HCT116 (cell line): Measurements from ENCODE around the gene GRIP2. TPM values are rescaled to one million over a fixed set of nuclear protein-coding genes. Genes with fewer than 3 reads are reported as not detected.

Source experiments
- ATAC-seq: fragments of 200-7000 bp; cut with Tn5 transposase; 2 replicates; pipeline ENCODE4 v1.9.1; 2020; ENCODE audit warnings: mild to moderate bottlenecking, moderate library complexity
- BruUV-seq: library from RNA; stranded (reverse); fragments of 400-500 nt; replicated peaks from 2 replicates; lab custom pipeline; 2021; lab: Mats Ljungman, UMichigan
- CTCF ChIA-PET: fragments of 300-600 bp; sonication (Branson Sonifier 250); formaldehyde crosslinking; loops from one replicate; lab custom pipeline; 2021; ENCODE audit warnings: antibody characterized with exemption; lab: Charles Lee
- POLR2A ChIA-PET: fragments of 300-600, 350-600 bp; sonication (Branson Sonifier 250); formaldehyde crosslinking; loops from one replicate; lab custom pipeline; 2021; ENCODE audit warnings: antibody characterized with exemption; lab: Charles Lee
- RAD21 ChIA-PET, 2 experiments: fragments of 300-600 bp; sonication (Branson Sonifier 250); formaldehyde crosslinking; loops; one replicate each; lab custom pipeline; 2023; ENCODE audit warnings: low total read pairs in 2 of 2; ENCODE audit not compliant: uncharacterized antibody in 2 of 2, unreplicated experiment in 2 of 2, low non-redundant PET in 1 of 2; lab: Charles Lee
- DNase-seq: peaks from one replicate; pipeline ENCODE4 v3.0.0-alpha.2; 2010; ENCODE audit warnings: low read depth, low spot score
- H2AFZ ChIP-seq: fragments of 200-600 bp; shearing (Covaris generic), sonication (generic); 2 replicates; pipeline ENCODE4 v1.6.1; 2017; ENCODE audit warnings: low read depth, mixed run types, mixed read lengths, antibody characterized with exemption, low read length; ENCODE audit not compliant: poor library complexity, severe bottlenecking
- H3K27ac ChIP-seq: 2 replicates; pipeline ENCODE4 v1.5.1; 2012; ENCODE audit warnings: low read depth, low read length
- H3K27me3 ChIP-seq: fragments of 200-600 bp; sonication (generic); 2 replicates; pipeline ENCODE4 v1.6.1; 2016; ENCODE audit warnings: mixed run types, low read length, mixed read lengths; ENCODE audit not compliant: insufficient read depth
- H3K36me3 ChIP-seq, 2 experiments: fragments of 200-500 bp in 1 of 2; fragments of 200-600 bp in 1 of 2; sonication (Bioruptor generic) in 1 of 2; sonication (generic) in 1 of 2; 2 replicates each; pipeline versions ENCODE4 v1.5.1 to v1.6.1; 2014 to 2016; ENCODE audit warnings: low read length in 2 of 2, inconsistent platforms in 1 of 2, mixed read lengths in 1 of 2, mixed run types in 1 of 2; ENCODE audit not compliant: insufficient read depth in 2 of 2, control insufficient read depth in 1 of 2
- H3K4me1 ChIP-seq, 2 experiments: fragments of 200-600 bp in 1 of 2; sonication (generic) in 1 of 2; 2 replicates each; pipeline versions ENCODE4 v1.5.1 to v1.6.1; 2012 to 2017; ENCODE audit warnings: low read length in 2 of 2, inconsistent platforms in 1 of 2, mild to moderate bottlenecking in 1 of 2, mixed read lengths in 1 of 2, mixed run types in 1 of 2, moderate library complexity in 1 of 2; ENCODE audit not compliant: insufficient read depth in 2 of 2, control insufficient read depth in 1 of 2
- H3K4me2 ChIP-seq: fragments of 200-600 bp; sonication (generic); 2 replicates; pipeline ENCODE4 v1.6.1; 2017; ENCODE audit warnings: mixed run types, low read length, mixed read lengths
- H3K4me3 ChIP-seq, 2 experiments: fragments of 200-600 bp in 1 of 2; sonication (generic) in 1 of 2; replicated peaks in 1 of 2; 2 replicates each; pipeline ENCODE4 v1.5.1; 2011 to 2016; ENCODE audit warnings: low read length in 2 of 2, control low read depth in 1 of 2, low read depth in 1 of 2, mild to moderate bottlenecking in 1 of 2, mixed read lengths in 1 of 2, mixed run types in 1 of 2
- H3K79me2 ChIP-seq: fragments of 200-600 bp; sonication (generic); 2 replicates; pipeline ENCODE4 v1.6.1; 2017; ENCODE audit warnings: mild to moderate bottlenecking, mixed run types, low read length, moderate library complexity, mixed read lengths; ENCODE audit not compliant: insufficient read depth
- H3K9ac ChIP-seq: fragments of 200-600 bp; sonication (generic); 2 replicates; pipeline ENCODE4 v1.6.1; 2016; ENCODE audit warnings: low read length, mixed read lengths
- H3K9me2 ChIP-seq: fragments of 200-600 bp; sonication (generic), shearing (Covaris generic); 2 replicates; pipeline ENCODE4 v1.6.1; 2017; ENCODE audit warnings: mixed run types, mild to moderate bottlenecking, moderate library complexity; ENCODE audit not compliant: insufficient read depth
- H3K9me3 ChIP-seq, 2 experiments: fragments of 200-500 bp in 1 of 2; fragments of 200-600 bp in 1 of 2; sonication (Bioruptor generic) in 1 of 2; sonication (generic) in 1 of 2; 2 replicates each; pipeline ENCODE4 v1.6.1; 2014 to 2017; ENCODE audit warnings: low read length in 2 of 2, mixed read lengths in 2 of 2, inconsistent platforms in 1 of 2, low read depth in 1 of 2, mild to moderate bottlenecking in 1 of 2, mixed run types in 1 of 2, moderate library complexity in 1 of 2; ENCODE audit not compliant: control insufficient read depth in 1 of 2, insufficient read depth in 1 of 2
- H4K20me1 ChIP-seq: fragments of 200-600 bp; sonication (generic), shearing (Covaris generic); 2 replicates; pipeline ENCODE4 v1.6.1; 2017; ENCODE audit warnings: mixed run types, mild to moderate bottlenecking, moderate library complexity; ENCODE audit not compliant: insufficient read depth
- CBX3 ChIP-seq: IDR thresholded peaks from 2 replicates; pipeline ENCODE4 v1.6.1; 2012; ENCODE audit warnings: low read depth
- EGR1 ChIP-seq: IDR thresholded peaks from 2 replicates; pipeline ENCODE4 v1.6.1; 2012; ENCODE audit warnings: low read depth
- ELF1 ChIP-seq: IDR thresholded peaks from 2 replicates; pipeline ENCODE4 v1.6.1; 2012; ENCODE audit warnings: low read depth, borderline replicate concordance
- EZH2phosphoT487 ChIP-seq: fragments of 200-600 bp; IDR thresholded peaks from 2 replicates; pipeline ENCODE4 v1.6.1; 2018; ENCODE audit warnings: antibody characterized with exemption, borderline replicate concordance
- FOSL1 ChIP-seq: IDR thresholded peaks from 2 replicates; pipeline ENCODE4 v1.6.1; 2012; ENCODE audit warnings: low read depth
- JUND ChIP-seq: IDR thresholded peaks from 2 replicates; pipeline ENCODE4 v1.6.1; 2012
- MAX ChIP-seq: IDR thresholded peaks from 2 replicates; pipeline ENCODE4 v1.6.1; 2012
- RAD21 ChIP-seq: IDR thresholded peaks from 2 replicates; pipeline ENCODE4 v1.6.1; 2012; ENCODE audit warnings: low read depth, mild to moderate bottlenecking
- SP1 ChIP-seq: IDR thresholded peaks from 2 replicates; pipeline ENCODE4 v1.6.1; 2012; ENCODE audit warnings: low read depth
- SRF ChIP-seq: IDR thresholded peaks from 2 replicates; pipeline ENCODE4 v1.6.1; 2012; ENCODE audit warnings: low read depth
- TCF7L2 ChIP-seq: IDR thresholded peaks from 2 replicates; pipeline ENCODE4 v1.7.0; 2011; ENCODE audit warnings: borderline replicate concordance, inconsistent platforms; ENCODE audit not compliant: insufficient read depth, insufficient read length; ENCODE audit errors: extremely low read depth
- YY1 ChIP-seq: IDR thresholded peaks from 2 replicates; pipeline ENCODE4 v1.6.1; 2011; ENCODE audit warnings: low read length, low read depth, moderate library complexity, mild to moderate bottlenecking; ENCODE audit not compliant: insufficient replicate concordance; ENCODE audit errors: extremely low read depth
- ZFX ChIP-seq: fragments of 450-650 bp; IDR thresholded peaks from 2 replicates; pipeline ENCODE4 v1.6.1; 2017
- ZNF274 ChIP-seq: fragments of 200-500 bp; sonication (Bioruptor generic); IDR thresholded peaks from 2 replicates; pipeline ENCODE4 v1.6.1; 2014; ENCODE audit warnings: mild to moderate bottlenecking, low read depth, low read length, inconsistent platforms
- intact Hi-C: fragments of 100-400 bp; cut with micrococcal nuclease; formaldehyde crosslinking; loops from 2 replicates; pipeline ENCODE4 v1.10.0; 2022
- total RNA-seq: library from RNA; stranded (reverse); gene quantifications from one replicate; pipeline ENCODE4 v1.2.1, GENCODE V29; 2021; ENCODE audit not compliant: unreplicated experiment
- TF ChIP-seq, protein P1 (sequence below), 3 experiments: fragments of 200-600 bp in 1 of 3; sonication (generic) in 1 of 3; IDR thresholded peaks in 2 of 3; conservative IDR thresholded peaks in 1 of 3; 2 replicates each; pipeline ENCODE4 v1.5.1; 2012 to 2017; ENCODE audit warnings: low read depth in 2 of 3, low read length in 2 of 3, antibody characterized with exemption in 1 of 3, borderline replicate concordance in 1 of 3, control low read depth in 1 of 3, mild to moderate bottlenecking in 1 of 3, mixed read lengths in 1 of 3, mixed run types in 1 of 3, moderate library complexity in 1 of 3; ENCODE audit not compliant: insufficient read depth in 1 of 3
- TF ChIP-seq, protein P2 (sequence below): IDR thresholded peaks from 2 replicates; pipeline ENCODE4 v1.6.1; 2012
- TF ChIP-seq, protein P3 (sequence below): IDR thresholded peaks from 2 replicates; pipeline ENCODE4 v1.6.1; 2012; ENCODE audit warnings: low read depth

Gene GRIP2
- total RNA-seq, 1 experiment from 2014 or later = 0.34 TPM

DNA sequence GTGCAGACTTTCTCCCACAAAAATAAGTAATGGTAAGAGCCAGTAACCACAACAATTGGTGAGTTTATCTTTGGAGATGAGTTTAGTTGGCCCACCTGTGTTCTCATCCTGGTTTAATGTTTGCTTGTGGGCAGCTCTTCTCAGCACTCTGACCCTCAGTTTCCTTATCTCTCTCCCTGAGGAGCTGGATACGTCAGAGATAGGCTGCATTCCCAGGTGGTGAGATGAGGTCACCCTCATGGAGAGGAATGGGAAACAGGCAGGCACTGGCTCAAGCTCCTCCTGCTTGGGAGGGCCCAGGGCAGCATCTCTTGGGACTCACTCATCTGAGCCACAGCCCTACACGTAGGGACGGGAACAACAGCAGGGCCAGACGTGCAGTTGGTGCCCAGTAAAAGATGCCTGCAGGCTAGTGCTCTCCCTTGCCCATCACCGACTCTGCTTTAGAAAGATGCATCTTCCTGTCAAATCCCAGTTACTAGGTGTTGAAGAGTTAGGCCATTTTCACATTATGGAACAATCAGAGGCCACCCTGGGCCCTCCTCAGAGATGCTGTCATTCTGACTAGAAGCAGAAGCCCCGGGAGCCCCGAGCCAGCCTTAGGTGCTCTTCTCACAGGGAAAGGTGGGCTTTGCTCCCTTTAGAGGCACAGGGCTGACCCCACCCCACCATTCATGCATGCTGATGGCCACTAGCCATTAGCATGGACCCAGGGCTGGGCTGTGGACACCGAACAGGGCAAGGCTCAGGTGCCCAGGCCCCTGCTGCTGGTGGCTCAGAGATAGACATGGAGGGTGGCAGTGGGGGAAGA is 59.7 kb downstream of the GRIP2 start:
- Histone ChIP-seq H4K20me1 (no peaks in the 10 kb centered on the region), H3K36me3 (peaks cover 30 to 36% of the 10 kb centered on the region in 2 experiments; a peak in 3 of 4 replicates), H3K4me3 (no peak overlapping the region), H3K9me3 (no peaks in the 10 kb centered on the region), H3K4me1 (no peaks in the 10 kb centered on the region), H3K27me3 (no peaks in the 10 kb centered on the region), H3K27ac (no peak overlapping the region), H3K9me2 (no peaks in the 10 kb centered on the region), H3K9ac (no peak overlapping the region), H2AFZ (no peak overlapping the region)
- ChIA-PET RAD21 (no interaction called here), POLR2A (no interaction called here)
- BruUV-seq = no TSS peak
- TF ChIP-seq, protein P1, sequence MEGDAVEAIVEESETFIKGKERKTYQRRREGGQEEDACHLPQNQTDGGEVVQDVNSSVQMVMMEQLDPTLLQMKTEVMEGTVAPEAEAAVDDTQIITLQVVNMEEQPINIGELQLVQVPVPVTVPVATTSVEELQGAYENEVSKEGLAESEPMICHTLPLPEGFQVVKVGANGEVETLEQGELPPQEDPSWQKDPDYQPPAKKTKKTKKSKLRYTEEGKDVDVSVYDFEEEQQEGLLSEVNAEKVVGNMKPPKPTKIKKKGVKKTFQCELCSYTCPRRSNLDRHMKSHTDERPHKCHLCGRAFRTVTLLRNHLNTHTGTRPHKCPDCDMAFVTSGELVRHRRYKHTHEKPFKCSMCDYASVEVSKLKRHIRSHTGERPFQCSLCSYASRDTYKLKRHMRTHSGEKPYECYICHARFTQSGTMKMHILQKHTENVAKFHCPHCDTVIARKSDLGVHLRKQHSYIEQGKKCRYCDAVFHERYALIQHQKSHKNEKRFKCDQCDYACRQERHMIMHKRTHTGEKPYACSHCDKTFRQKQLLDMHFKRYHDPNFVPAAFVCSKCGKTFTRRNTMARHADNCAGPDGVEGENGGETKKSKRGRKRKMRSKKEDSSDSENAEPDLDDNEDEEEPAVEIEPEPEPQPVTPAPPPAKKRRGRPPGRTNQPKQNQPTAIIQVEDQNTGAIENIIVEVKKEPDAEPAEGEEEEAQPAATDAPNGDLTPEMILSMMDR (IDR thresholded peaks at IDR 0.05 in 2 of 3, conservative IDR thresholded peaks at IDR 0.05 in 1 of 3; ENCODE audit: borderline replicate concordance in 1 of 3, insufficient read depth in 1 of 3, low read depth in 2 of 3, low read length in 2 of 3) = no peak
- TF ChIP-seq ELF1 (no peak), TCF7L2 (no peak), JUND (no peak), ZFX (no peak), SP1 (no peak), RAD21 (no peak), ZNF274 (no peak), EGR1 (no peak), MAX (no peak), CBX3 (no peak), FOSL1 (no peak), EZH2phosphoT487 (no peak), SRF (no peak), YY1 (no peak)
- TF ChIP-seq, protein P2, sequence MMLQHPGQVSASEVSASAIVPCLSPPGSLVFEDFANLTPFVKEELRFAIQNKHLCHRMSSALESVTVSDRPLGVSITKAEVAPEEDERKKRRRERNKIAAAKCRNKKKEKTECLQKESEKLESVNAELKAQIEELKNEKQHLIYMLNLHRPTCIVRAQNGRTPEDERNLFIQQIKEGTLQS = no peak
- TF ChIP-seq, protein P3, sequence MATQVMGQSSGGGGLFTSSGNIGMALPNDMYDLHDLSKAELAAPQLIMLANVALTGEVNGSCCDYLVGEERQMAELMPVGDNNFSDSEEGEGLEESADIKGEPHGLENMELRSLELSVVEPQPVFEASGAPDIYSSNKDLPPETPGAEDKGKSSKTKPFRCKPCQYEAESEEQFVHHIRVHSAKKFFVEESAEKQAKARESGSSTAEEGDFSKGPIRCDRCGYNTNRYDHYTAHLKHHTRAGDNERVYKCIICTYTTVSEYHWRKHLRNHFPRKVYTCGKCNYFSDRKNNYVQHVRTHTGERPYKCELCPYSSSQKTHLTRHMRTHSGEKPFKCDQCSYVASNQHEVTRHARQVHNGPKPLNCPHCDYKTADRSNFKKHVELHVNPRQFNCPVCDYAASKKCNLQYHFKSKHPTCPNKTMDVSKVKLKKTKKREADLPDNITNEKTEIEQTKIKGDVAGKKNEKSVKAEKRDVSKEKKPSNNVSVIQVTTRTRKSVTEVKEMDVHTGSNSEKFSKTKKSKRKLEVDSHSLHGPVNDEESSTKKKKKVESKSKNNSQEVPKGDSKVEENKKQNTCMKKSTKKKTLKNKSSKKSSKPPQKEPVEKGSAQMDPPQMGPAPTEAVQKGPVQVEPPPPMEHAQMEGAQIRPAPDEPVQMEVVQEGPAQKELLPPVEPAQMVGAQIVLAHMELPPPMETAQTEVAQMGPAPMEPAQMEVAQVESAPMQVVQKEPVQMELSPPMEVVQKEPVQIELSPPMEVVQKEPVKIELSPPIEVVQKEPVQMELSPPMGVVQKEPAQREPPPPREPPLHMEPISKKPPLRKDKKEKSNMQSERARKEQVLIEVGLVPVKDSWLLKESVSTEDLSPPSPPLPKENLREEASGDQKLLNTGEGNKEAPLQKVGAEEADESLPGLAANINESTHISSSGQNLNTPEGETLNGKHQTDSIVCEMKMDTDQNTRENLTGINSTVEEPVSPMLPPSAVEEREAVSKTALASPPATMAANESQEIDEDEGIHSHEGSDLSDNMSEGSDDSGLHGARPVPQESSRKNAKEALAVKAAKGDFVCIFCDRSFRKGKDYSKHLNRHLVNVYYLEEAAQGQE = no peak
- TF ChIP-seq, all 23 proteins: peak for 0
- Histone ChIP-seq H3K4me2 (no peak overlapping the region), H3K79me2 (no peaks in the 10 kb centered on the region)
- CTCF ChIA-PET = no interaction called here
- DNase-seq (no peak), ATAC-seq (no peak)
- intact Hi-C loops = no loop called here
